HL-60 (cell line): ENCODE data around the gene BCAS4.

Source experiments
- CTCF ChIP-seq: IDR thresholded peaks from one replicate; pipeline ENCODE4 v1.5.1; 2011; ENCODE audit warnings: low read length, control low read depth, inconsistent platforms; ENCODE audit not compliant: insufficient read depth
- GABPA ChIP-seq: IDR thresholded peaks from 2 replicates; pipeline ENCODE4 v1.6.1; 2012; ENCODE audit warnings: low read depth
- POLR2AphosphoS5 ChIP-seq: IDR thresholded peaks from 2 replicates; pipeline ENCODE4 v1.6.1; 2012; ENCODE audit warnings: low read depth
- SPI1 ChIP-seq: IDR thresholded peaks from 2 replicates; pipeline ENCODE4 v1.6.1; 2012; ENCODE audit warnings: low read depth, mild to moderate bottlenecking, borderline replicate concordance
- TF ChIP-seq, protein P1 (sequence below): IDR thresholded peaks from 2 replicates; pipeline ENCODE4 v1.6.1; 2012; ENCODE audit warnings: low read depth; ENCODE audit not compliant: insufficient replicate concordance

- TF ChIP-seq CTCF (no peak), POLR2AphosphoS5 (no peak), SPI1 (no peak), GABPA (no peak)
- TF ChIP-seq, protein P1, sequence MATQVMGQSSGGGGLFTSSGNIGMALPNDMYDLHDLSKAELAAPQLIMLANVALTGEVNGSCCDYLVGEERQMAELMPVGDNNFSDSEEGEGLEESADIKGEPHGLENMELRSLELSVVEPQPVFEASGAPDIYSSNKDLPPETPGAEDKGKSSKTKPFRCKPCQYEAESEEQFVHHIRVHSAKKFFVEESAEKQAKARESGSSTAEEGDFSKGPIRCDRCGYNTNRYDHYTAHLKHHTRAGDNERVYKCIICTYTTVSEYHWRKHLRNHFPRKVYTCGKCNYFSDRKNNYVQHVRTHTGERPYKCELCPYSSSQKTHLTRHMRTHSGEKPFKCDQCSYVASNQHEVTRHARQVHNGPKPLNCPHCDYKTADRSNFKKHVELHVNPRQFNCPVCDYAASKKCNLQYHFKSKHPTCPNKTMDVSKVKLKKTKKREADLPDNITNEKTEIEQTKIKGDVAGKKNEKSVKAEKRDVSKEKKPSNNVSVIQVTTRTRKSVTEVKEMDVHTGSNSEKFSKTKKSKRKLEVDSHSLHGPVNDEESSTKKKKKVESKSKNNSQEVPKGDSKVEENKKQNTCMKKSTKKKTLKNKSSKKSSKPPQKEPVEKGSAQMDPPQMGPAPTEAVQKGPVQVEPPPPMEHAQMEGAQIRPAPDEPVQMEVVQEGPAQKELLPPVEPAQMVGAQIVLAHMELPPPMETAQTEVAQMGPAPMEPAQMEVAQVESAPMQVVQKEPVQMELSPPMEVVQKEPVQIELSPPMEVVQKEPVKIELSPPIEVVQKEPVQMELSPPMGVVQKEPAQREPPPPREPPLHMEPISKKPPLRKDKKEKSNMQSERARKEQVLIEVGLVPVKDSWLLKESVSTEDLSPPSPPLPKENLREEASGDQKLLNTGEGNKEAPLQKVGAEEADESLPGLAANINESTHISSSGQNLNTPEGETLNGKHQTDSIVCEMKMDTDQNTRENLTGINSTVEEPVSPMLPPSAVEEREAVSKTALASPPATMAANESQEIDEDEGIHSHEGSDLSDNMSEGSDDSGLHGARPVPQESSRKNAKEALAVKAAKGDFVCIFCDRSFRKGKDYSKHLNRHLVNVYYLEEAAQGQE: no peak
These were observed 72.9 kb downstream of the BCAS4 start for GRCh38 chr20:50867805-50868204.
